CD14-positive monocyte (primary cell): ENCODE measurements around the gene DNAAF5. TPM values are rescaled to one million over a fixed set of nuclear protein-coding genes. Genes with fewer than 3 reads are reported as not detected.

Experiments
- DNase-seq, 3 donors: peaks; one replicate each; pipeline ENCODE4 v3.0.0-alpha.2; 2011 to 2022
- H2AFZ ChIP-seq: 2 replicates; pipeline ENCODE4 v1.6.0; 2012; ENCODE audit warnings: mild to moderate bottlenecking, low read depth, low read length, inconsistent platforms; ENCODE audit not compliant: insufficient read depth, poor library complexity, severe bottlenecking
- H3K27ac ChIP-seq, 2 donors: 1 replicate in 1 of 2; 2 replicates in 1 of 2; pipeline ENCODE4 v1.5.1; 2012 to 2013; ENCODE audit warnings: low read length in 2 of 2, control low read depth in 1 of 2, inconsistent platforms in 1 of 2, low read depth in 1 of 2, mild to moderate bottlenecking in 1 of 2
- H3K27me3 ChIP-seq, 2 donors: one replicate each; pipeline versions ENCODE4 v1.6.0 to v1.6.1; 2011 to 2013; ENCODE audit warnings: low read length in 2 of 2; ENCODE audit not compliant: control insufficient read depth in 2 of 2, insufficient read depth in 2 of 2
- H3K36me3 ChIP-seq, 2 donors: replicated peaks in 1 of 2; 1 replicate in 1 of 2; 2 replicates in 1 of 2; pipeline versions ENCODE4 v1.5.1 to v1.6.1; 2012 to 2013; ENCODE audit warnings: low read length in 2 of 2, control low read depth in 1 of 2, inconsistent platforms in 1 of 2, mild to moderate bottlenecking in 1 of 2; ENCODE audit not compliant: insufficient read depth in 2 of 2, control insufficient read depth in 1 of 2
- H3K4me1 ChIP-seq, 2 donors: 1 replicate in 1 of 2; 2 replicates in 1 of 2; pipeline versions ENCODE4 v1.5.1 to v1.6.1; 2012 to 2013; ENCODE audit warnings: low read length in 2 of 2, control low read depth in 1 of 2, inconsistent platforms in 1 of 2, mild to moderate bottlenecking in 1 of 2, moderate library complexity in 1 of 2; ENCODE audit not compliant: insufficient read depth in 2 of 2, control insufficient read depth in 1 of 2
- H3K4me2 ChIP-seq: replicated peaks from 2 replicates; pipeline ENCODE3; 2012; ENCODE audit warnings: low read length, moderate library complexity, mild to moderate bottlenecking; ENCODE audit not compliant: poor library complexity, severe bottlenecking; ENCODE audit errors: extremely low read depth
- H3K4me3 ChIP-seq, 3 experiments: fragments of 200-600 bp in 1 of 3; sonication (generic) in 1 of 3; replicated peaks in 1 of 3; 1 replicate in 2 of 3; 2 replicates in 1 of 3; pipeline ENCODE4 v1.5.1; 2011 to 2013; ENCODE audit warnings: low read length in 3 of 3, mild to moderate bottlenecking in 3 of 3, control low read depth in 2 of 3, low read depth in 2 of 3, inconsistent platforms in 1 of 3, moderate library complexity in 1 of 3
- H3K79me2 ChIP-seq: 2 replicates; pipeline ENCODE4 v1.6.0; 2012; ENCODE audit warnings: mild to moderate bottlenecking, control low read depth, inconsistent platforms, low read length, moderate library complexity; ENCODE audit not compliant: insufficient read depth
- H3K9ac ChIP-seq: 2 replicates; pipeline ENCODE4 v1.6.0; 2017; ENCODE audit warnings: low read length, mild to moderate bottlenecking; ENCODE audit not compliant: insufficient read depth, poor library complexity, severe bottlenecking
- H3K9me3 ChIP-seq, 2 donors: replicated peaks in 1 of 2; 1 replicate in 1 of 2; 2 replicates in 1 of 2; pipeline versions ENCODE4 v1.5.1 to v1.6.1; 2012 to 2013; ENCODE audit warnings: low read length in 2 of 2, control low read depth in 1 of 2; ENCODE audit not compliant: control insufficient read depth in 1 of 2, insufficient read depth in 1 of 2
- H4K20me1 ChIP-seq: 2 replicates; pipeline ENCODE4 v1.6.0; 2012; ENCODE audit warnings: mild to moderate bottlenecking, low read length, control low read depth, moderate library complexity; ENCODE audit not compliant: insufficient read depth
- H3K27ac Mint-ChIP-seq, 7 donors: one replicate each; pipeline ENCODE4 v1.8.0; 2020; ENCODE audit warnings: mild to moderate bottlenecking in 7 of 7, mixed read lengths in 7 of 7, moderate library complexity in 6 of 7, inconsistent platforms in 2 of 7
- H3K27me3 Mint-ChIP-seq, 3 donors: one replicate each; pipeline ENCODE4 v1.8.0; 2021 to 2022; ENCODE audit warnings: low read depth in 3 of 3, mild to moderate bottlenecking in 3 of 3, mixed read lengths in 3 of 3, moderate library complexity in 3 of 3, inconsistent platforms in 1 of 3
- H3K36me3 Mint-ChIP-seq, 2 donors: one replicate each; pipeline ENCODE4 v1.8.0; 2020; ENCODE audit warnings: mixed read lengths in 2 of 2, inconsistent platforms in 1 of 2, mild to moderate bottlenecking in 1 of 2
- H3K4me1 Mint-ChIP-seq: one replicate; pipeline ENCODE4 v1.8.0; 2020; ENCODE audit warnings: mild to moderate bottlenecking, mixed read lengths
- H3K4me3 Mint-ChIP-seq, 2 donors: one replicate each; pipeline ENCODE4 v1.8.0; 2020; ENCODE audit warnings: mild to moderate bottlenecking in 2 of 2, mixed read lengths in 2 of 2, moderate library complexity in 1 of 2
- H3K9me3 Mint-ChIP-seq, 7 donors: one replicate each; pipeline ENCODE4 v1.8.0; 2020 to 2022; ENCODE audit warnings: mixed read lengths in 7 of 7, mild to moderate bottlenecking in 6 of 7, moderate library complexity in 6 of 7, inconsistent platforms in 2 of 7
- CTCF ChIP-seq: fragments of 200-600 bp; IDR thresholded peaks from one replicate; pipeline ENCODE4 v1.8.0; 2022; ENCODE audit warnings: antibody characterized with exemption, mild to moderate bottlenecking
- WGBS: methylation state at CpG from one replicate; pipeline ENCODE4 v1.1.5; 2013; ENCODE audit warnings: missing lambda C conversion rate; ENCODE audit not compliant: insufficient coverage; 5-methylcytosine and 5-hydroxymethylcytosine counted together
- intact Hi-C, 2 donors: fragments of 100-400 bp; cut with micrococcal nuclease; formaldehyde crosslinking; loops; one replicate each; pipeline versions ENCODE4 v1.15.0 to v1.15.1; 2023
- polyA plus RNA-seq, 3 donors: library from polyadenylated mRNA; depleted of rRNA in 1 of 3; unstranded in 2 of 3; stranded (reverse) in 1 of 3; fragments of 300-500 nt in 2 of 3; fragments of >200 nt in 1 of 3; fragmentation: Illumina TruSeq in 2 of 3; gene quantifications; 1 replicate in 2 of 3; 2 replicates in 1 of 3; pipeline ENCODE4 v1.2.3, GENCODE V29; 2012 to 2021

The DNAAF5 gene
- polyA plus RNA-seq, 3 donors, result 1.2 to 9.6 (median 2.0) TPM

GRCh38 chr7:824081-824480, 97.6 kb downstream of the DNAAF5 start:
- Mint-ChIP-seq H3K27ac (no peak overlapping the region), H3K4me3 (no peak overlapping the region), H3K9me3 (peaks cover 0 to 2% (median 0%) of the 10 kb centered on the region in 7 donors), H3K27me3 (peaks cover 15 to 34% (median 15%) of the 10 kb centered on the region in 3 donors), H3K4me1 (peaks cover 10% of the 10 kb centered on the region), H3K36me3 (peaks cover 49 to 77% of the 10 kb centered on the region in 2 donors)
- Histone ChIP-seq H3K4me3 (no peak overlapping the region), H3K79me2 (peaks cover 75% of the 10 kb centered on the region), H3K4me2 (no peak overlapping the region), H4K20me1 (peaks cover 99% of the 10 kb centered on the region), H3K36me3 (peaks cover 0 to 32% of the 10 kb centered on the region in 2 donors), H3K27me3 (peaks cover 0 to 7% of the 10 kb centered on the region in 2 donors), H3K9ac (no peak overlapping the region), H3K27ac (no peak overlapping the region), H2AFZ (no peak overlapping the region), H3K9me3 (no peaks in the 10 kb centered on the region), H3K4me1 (no peaks in the 10 kb centered on the region)
- intact Hi-C loops, result no loop called here
- no peak for DNase-seq
- 93% methylated on average over 4 of the region's 7 CpGs for WGBS
- no peak for TF ChIP-seq CTCF

- H3K36me3 ChIP-seq, result peaks cover 0 to 33% of the 10 kb centered on the region in 2 donors
- intact Hi-C loops, result no loop called here
- Mint-ChIP-seq H3K27me3 (peaks cover 10 to 30% (median 12%) of the 10 kb centered on the region in 3 donors), H3K4me1 (peaks cover 10% of the 10 kb centered on the region), H3K9me3 (peaks cover 0 to 2% (median 0%) of the 10 kb centered on the region in 7 donors), H3K4me3 (no peak overlapping the region), H3K27ac (no peak overlapping the region), H3K36me3 (peaks cover 45 to 77% of the 10 kb centered on the region in 2 donors)
- peaks cover 0 to 7% of the 10 kb centered on the region in 2 donors for H3K27me3 ChIP-seq
- H3K4me3 ChIP-seq, result no peak overlapping the region
- no peaks in the 10 kb centered on the region for H3K9me3 ChIP-seq
- H3K4me2 ChIP-seq, result no peak overlapping the region
- WGBS, result 92% methylated on average over 10 of the region's 11 CpGs
- no peak for DNase-seq
- no peak overlapping the region for H2AFZ ChIP-seq
- no peaks in the 10 kb centered on the region for H3K4me1 ChIP-seq
- TF ChIP-seq CTCF, result no peak
- peaks cover 71% of the 10 kb centered on the region for H3K79me2 ChIP-seq
- H4K20me1 ChIP-seq, result peaks cover 100% of the 10 kb centered on the region
- no peak overlapping the region for H3K9ac ChIP-seq
- H3K27ac ChIP-seq, result no peak overlapping the region
These were observed 98.2 kb downstream of the DNAAF5 start for GRCh38 chr7:824664-825063.
